Thyroid gland (tissue), 4 donors: Measurements from ENCODE around the gene FGD6. TPM values are rescaled to one million over a fixed set of nuclear protein-coding genes. Genes with fewer than 3 reads are reported as not detected.
A peak's percentile ranks its signal among the peaks of the same experiment; 100 is the strongest.
"Not testable (repeated sequence)": the region's sequence is repeated elsewhere in the genome, so short reads cannot be mapped to it uniquely, and the experiment has no call there.

Source experiments
- DNase-seq, 2 donors: peaks; one replicate each; pipeline ENCODE4 v3.0.0-alpha.2; 2019
- H3K27ac ChIP-seq, 3 donors: fragments of 200-600 bp; sonication (generic); 1 replicate in 2 of 3; 2 replicates in 1 of 3; pipeline ENCODE4 v1.5.1; 2016 to 2019; ENCODE audit warnings: mild to moderate bottlenecking in 1 of 3, moderate library complexity in 1 of 3
- H3K27me3 ChIP-seq: fragments of 200-600 bp; sonication (generic); one replicate; pipeline ENCODE4 v1.5.1; 2019
- H3K36me3 ChIP-seq, 2 donors: fragments of 200-600 bp; sonication (generic); one replicate each; pipeline ENCODE4 v1.5.1; 2016 to 2019
- H3K4me1 ChIP-seq, 2 donors: fragments of 200-600 bp; sonication (generic); one replicate each; pipeline ENCODE4 v1.5.1; 2017 to 2019
- H3K4me3 ChIP-seq, 3 donors: fragments of 200-600 bp; sonication (generic); replicated peaks in 1 of 3; 1 replicate in 2 of 3; 2 replicates in 1 of 3; pipeline ENCODE4 v1.5.1; 2016; ENCODE audit warnings: mild to moderate bottlenecking in 1 of 3
- H3K9me3 ChIP-seq: fragments of 200-600 bp; sonication (generic); one replicate; pipeline ENCODE4 v1.5.1; 2017
- CTCF ChIP-seq, 6 experiments: fragments of 200-600 bp in 3 of 6; fragments of 450-650 bp in 3 of 6; sonication (generic) in 3 of 6; IDR thresholded peaks; one replicate each; pipeline ENCODE4 v1.5.1; 2016 to 2019; ENCODE audit warnings: antibody characterized with exemption in 6 of 6, mild to moderate bottlenecking in 2 of 6, inconsistent platforms in 1 of 6, moderate library complexity in 1 of 6
- POLR2A ChIP-seq, 2 donors: fragments of 450-650 bp; IDR thresholded peaks; one replicate each; pipeline ENCODE4 v1.6.1; 2017; ENCODE audit warnings: antibody characterized with exemption in 2 of 2, mild to moderate bottlenecking in 2 of 2, moderate library complexity in 1 of 2
- WGBS, 2 donors: methylation state at CpG; one replicate each; pipeline ENCODE4 v1.1.5; 2017; 5-methylcytosine and 5-hydroxymethylcytosine counted together
- intact Hi-C: fragments of 100-400 bp; cut with DNase I; formaldehyde crosslinking; loops from one replicate; pipeline ENCODE4 v1.15.1; 2023
- total RNA-seq, 4 donors: library from RNA; depleted of rRNA; stranded (reverse); fragments of >200 nt; gene quantifications; one replicate each; pipeline ENCODE4 v1.2.3, GENCODE V29; 2016

The FGD6 gene
- total RNA-seq, 4 donors from 2014 or later, result 27.1 to 33.7 (median 30.8) TPM

DNA sequence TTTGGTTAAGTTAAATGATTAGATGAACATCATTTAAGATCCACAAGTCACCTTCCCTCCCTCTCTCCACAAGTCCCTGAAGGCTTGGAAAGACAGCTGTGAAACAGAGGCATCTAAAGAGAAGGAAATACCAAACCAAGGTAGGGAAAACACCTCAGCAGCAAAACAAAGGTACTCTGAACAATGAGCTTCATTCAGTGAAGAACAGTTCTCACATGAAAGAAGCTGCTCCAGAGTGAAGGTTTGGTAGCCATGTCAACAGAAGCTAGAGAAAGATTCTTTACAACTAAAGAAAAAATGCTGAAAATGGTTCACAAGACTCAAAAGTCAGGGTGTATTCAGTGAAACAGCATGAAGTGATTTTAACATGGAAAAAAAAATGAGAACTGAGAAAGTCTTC, 69.4 kb downstream of the FGD6 start:
- peaks cover 5 to 7% of the 10 kb centered on the region in 2 donors for H3K4me1 ChIP-seq
- H3K9me3 ChIP-seq, result no peaks in the 10 kb centered on the region
- H3K4me3 ChIP-seq, result no peak overlapping the region
- TF ChIP-seq CTCF (IDR thresholded peaks at IDR 0.05) (no peak), POLR2A (IDR thresholded peaks at IDR 0.05) (no peak)
- H3K27me3 ChIP-seq, result no peaks in the 10 kb centered on the region
- H3K36me3 ChIP-seq, result no peaks in the 10 kb centered on the region
- intact Hi-C loops, result no loop called here
- no peak for DNase-seq
- H3K27ac ChIP-seq, result peak overlapping the region in 1 of 3 donors; percentile 1

DNA sequence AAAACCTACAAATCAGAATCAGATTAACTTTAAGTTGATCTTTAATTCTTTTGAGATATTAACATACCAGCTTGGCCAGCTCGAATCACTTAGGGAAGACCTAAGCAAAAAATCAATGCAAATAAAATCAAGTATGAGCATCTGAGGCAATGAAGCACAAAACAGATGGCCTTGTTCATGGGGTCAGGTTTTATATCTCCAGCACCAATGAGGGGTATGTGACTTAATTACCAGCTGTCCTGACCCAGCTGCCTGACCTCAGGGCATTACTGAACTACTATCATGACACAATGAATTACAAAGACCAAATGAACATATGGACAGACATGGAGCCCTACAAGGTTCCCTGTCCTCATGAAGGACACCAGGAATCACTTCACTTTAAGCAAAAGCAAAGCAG, 70.5 kb downstream of the FGD6 start:
- peaks cover 5 to 7% of the 10 kb centered on the region in 2 donors for H3K4me1 ChIP-seq
- TF ChIP-seq POLR2A (IDR thresholded peaks at IDR 0.05), result no peak
- TF ChIP-seq CTCF (IDR thresholded peaks at IDR 0.05), result no peak
- DNase-seq, result no peak
- H3K9me3 ChIP-seq, result no peaks in the 10 kb centered on the region
- H3K4me3 ChIP-seq, result no peak overlapping the region
- intact Hi-C loops, result no loop called here
- no peak overlapping the region for H3K27ac ChIP-seq
- WGBS, 2 donors, result 94 to 97% methylated on average over 1 of the region's 1 CpG
- no peaks in the 10 kb centered on the region for H3K36me3 ChIP-seq
- no peaks in the 10 kb centered on the region for H3K27me3 ChIP-seq

DNA sequence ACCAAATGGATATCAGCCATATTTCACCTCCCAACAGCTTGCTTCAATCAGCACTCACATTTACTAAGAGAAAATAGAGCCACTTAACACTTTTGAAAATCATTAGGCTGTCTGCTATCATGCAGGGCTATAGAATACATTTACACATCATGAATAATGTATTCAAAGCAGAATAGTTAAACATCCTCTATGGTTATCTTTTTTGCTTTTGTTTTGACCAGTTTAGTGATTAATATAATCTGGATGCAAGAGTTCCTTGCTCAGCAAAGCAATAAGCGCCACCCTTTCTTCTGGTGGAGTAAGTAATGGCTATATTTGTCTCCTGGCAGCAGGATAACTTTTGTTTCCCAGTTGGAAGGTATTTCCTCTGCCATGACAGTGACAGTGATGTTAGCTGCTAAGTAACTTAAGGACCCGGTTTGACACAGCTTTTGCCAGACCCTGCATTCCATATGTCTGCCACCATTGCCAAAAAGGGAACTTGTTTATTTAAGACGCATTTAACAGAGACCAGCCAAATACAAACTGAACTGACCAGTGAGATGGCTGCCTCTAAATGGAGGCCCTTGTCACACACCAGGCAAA, 73.6 kb downstream of the FGD6 start:
- peak overlapping the region in 1 of 3 donors; percentile 24 for H3K27ac ChIP-seq
- DNase-seq, result no peak

DNA sequence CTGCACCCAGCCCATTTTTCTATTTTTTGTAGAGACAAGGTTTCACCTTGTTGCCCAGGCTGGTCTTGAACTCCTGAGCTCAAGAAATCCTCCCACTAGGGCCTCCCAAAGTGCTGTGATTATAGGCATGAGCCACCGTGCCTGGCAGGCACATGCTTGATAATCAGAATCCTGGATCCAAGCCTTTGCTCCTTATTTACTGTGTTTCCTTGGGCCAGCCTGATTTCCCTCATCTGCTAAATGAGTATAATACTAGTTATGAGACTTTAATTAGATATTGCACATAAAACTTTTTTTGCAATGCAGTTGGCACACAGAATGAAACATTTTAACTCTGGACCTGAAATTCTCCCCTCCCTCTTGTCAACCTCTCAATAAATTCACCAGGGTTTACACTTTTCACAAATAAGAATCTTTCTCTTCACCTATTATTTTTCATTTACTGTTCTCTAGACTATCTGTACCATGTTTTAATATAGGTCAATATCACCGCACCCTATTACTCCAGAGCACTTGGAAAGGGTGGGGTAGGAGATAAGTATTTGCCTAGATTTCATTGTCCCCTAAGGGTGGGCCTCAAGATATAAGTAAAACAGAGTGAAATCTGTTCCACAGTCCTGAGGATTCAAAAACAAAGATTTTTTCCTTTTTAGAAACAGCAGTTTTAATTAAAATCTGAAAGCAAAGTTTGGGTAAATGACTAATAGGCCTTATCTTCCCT, 74.7 kb downstream of the FGD6 start:
- no peak overlapping the region for H3K27ac ChIP-seq
- no peaks in the 10 kb centered on the region for H3K36me3 ChIP-seq
- H3K27me3 ChIP-seq, result no peaks in the 10 kb centered on the region
- intact Hi-C loops, result no loop called here
- no peak for DNase-seq
- no peaks in the 10 kb centered on the region for H3K9me3 ChIP-seq
- TF ChIP-seq CTCF (IDR thresholded peaks at IDR 0.05) (no peak), POLR2A (IDR thresholded peaks at IDR 0.05) (no peak)
- WGBS, 2 donors, result 88 to 91% methylated on average over 2 of the region's 2 CpGs
- H3K4me1 ChIP-seq, result peaks cover 5 to 7% of the 10 kb centered on the region in 2 donors
- no peak overlapping the region for H3K4me3 ChIP-seq

More for the DNA sequence above, 73.6 kb downstream of the FGD6 start:
- peaks cover 5 to 7% of the 10 kb centered on the region in 2 donors for H3K4me1 ChIP-seq
- intact Hi-C loops, result no loop called here
- H3K27me3 ChIP-seq, result no peaks in the 10 kb centered on the region
- no peaks in the 10 kb centered on the region for H3K9me3 ChIP-seq
- TF ChIP-seq CTCF (IDR thresholded peaks at IDR 0.05) (no peak), POLR2A (IDR thresholded peaks at IDR 0.05) (no peak)
- WGBS, 2 donors, result 28 to 32% methylated on average over 3 of the region's 3 CpGs
- H3K4me3 ChIP-seq, result no peak overlapping the region
- H3K36me3 ChIP-seq, result no peaks in the 10 kb centered on the region

DNA sequence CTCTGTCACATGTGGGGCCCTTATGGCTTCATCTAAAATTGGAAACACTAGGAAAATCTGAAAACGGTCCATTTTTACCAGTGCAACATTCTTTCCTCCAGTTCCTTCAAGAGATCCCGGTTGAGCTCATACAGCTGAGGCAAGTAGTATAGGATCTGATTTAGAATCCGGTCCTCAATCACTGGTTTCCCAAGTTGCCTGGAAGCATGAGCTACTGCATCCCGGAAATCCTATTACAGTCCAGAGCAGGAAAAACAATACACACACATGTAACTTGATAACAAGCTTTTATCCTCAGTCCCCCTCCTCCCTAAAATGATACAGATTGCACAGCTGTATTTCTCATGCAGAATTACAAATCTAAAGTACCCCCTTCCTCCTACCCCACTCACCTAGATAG, 76.0 kb downstream of the FGD6 start:
- Histone ChIP-seq H3K36me3 (no peaks in the 10 kb centered on the region), H3K9me3 (no peaks in the 10 kb centered on the region), H3K27me3 (no peaks in the 10 kb centered on the region), H3K4me3 (no peak overlapping the region), H3K4me1 (peaks cover 5 to 7% of the 10 kb centered on the region in 2 donors), H3K27ac (no peak overlapping the region)
- DNase-seq, result no peak
- intact Hi-C loops, result no loop called here
- TF ChIP-seq CTCF (IDR thresholded peaks at IDR 0.05) (no peak), POLR2A (IDR thresholded peaks at IDR 0.05) (no peak)
- 80 to 83% methylated on average over 4 of the region's 4 CpGs for WGBS, 2 donors

DNA sequence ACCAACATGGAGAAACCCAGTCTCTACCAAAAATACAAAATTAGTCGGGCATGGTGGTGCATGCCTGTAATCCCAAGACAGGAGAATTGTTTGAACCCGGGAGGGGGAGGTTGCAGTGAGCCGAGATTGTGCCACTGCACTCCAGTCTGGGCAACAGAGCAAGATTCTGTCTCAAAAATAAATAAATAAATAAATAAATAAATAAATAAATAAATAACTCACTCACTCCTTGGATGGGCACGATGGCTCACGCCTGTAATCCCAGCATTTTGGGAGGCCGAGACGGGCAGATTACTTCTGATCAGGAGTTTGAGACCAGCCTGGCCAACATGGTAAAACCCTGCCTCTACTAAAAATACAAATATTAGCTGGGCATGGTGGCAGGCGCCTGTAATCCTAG, 79.2 kb downstream of the FGD6 start:
- DNase-seq, H3K27ac ChIP-seq, H3K36me3 ChIP-seq, H3K27me3 ChIP-seq, H3K4me1 ChIP-seq, intact Hi-C loops, H3K4me3 ChIP-seq, H3K9me3 ChIP-seq: not testable (repeated sequence)
- 96 to 98% methylated on average over 8 of the region's 8 CpGs for WGBS, 2 donors
